HG03135 (cell line): Measurements from ENCODE around the gene CDK2.

ENCODE experiments used
- ATAC-seq: cut with Tn5 transposase; IDR thresholded peaks from one replicate; pipeline ENCODE4 v1.9.1; 2021; ENCODE audit warnings: mild to moderate bottlenecking, moderate library complexity; ENCODE audit not compliant: unreplicated experiment

CDK2 gene

GRCh38 chr12:55937981-55938380 lies 28.6 kb upstream of the CDK2 start:
- ATAC-seq, result no peak

GRCh38 chr12:55938826-55939501 lies 27.7 kb upstream of the CDK2 start:
- ATAC-seq, result no peak

GRCh38 chr12:55940065-55940732 lies 26.4 kb upstream of the CDK2 start:
- ATAC-seq, result peak; percentile 87

GRCh38 chr12:55942055-55942454 lies 24.6 kb upstream of the CDK2 start:
- no peak for ATAC-seq

GRCh38 chr12:55942577-55943136 lies 24.0 kb upstream of the CDK2 start:
- no peak for ATAC-seq

GRCh38 chr12:55946553-55946952 lies 20.1 kb upstream of the CDK2 start:
- ATAC-seq, result no peak

GRCh38 chr12:55955344-55955743 lies 11.3 kb upstream of the CDK2 start:
- no peak for ATAC-seq

- ATAC-seq, result no peak
These were observed 10.7 kb upstream of the CDK2 start for GRCh38 chr12:55955800-55956508.

GRCh38 chr12:55957106-55957859 lies 9.3 kb upstream of the CDK2 start:
- ATAC-seq, result no peak

GRCh38 chr12:55963760-55964159 lies 2.9 kb upstream of the CDK2 start:
- no peak for ATAC-seq

- ATAC-seq, result no peak
These were observed 1.4 kb upstream of the CDK2 start for GRCh38 chr12:55965240-55965639.

GRCh38 chr12:55965941-55966407 lies 656 bp upstream of the CDK2 start, which contains the start of gene PMEL:
PMEL (minus strand) TSS chr12:55966042; CDS start chr12:55966011, 31 bp downstream.
- ATAC-seq, result no peak

GRCh38 chr12:55969356-55969755 lies 2.7 kb downstream of the CDK2 start:
- ATAC-seq, result no peak

- no peak for ATAC-seq
These were observed 4.1 kb downstream of the CDK2 start for GRCh38 chr12:55970775-55971174.

- no peak for ATAC-seq
These were observed 5.4 kb downstream of the CDK2 start for GRCh38 chr12:55972042-55972441.

- ATAC-seq, result no peak
These were observed 5.8 kb downstream of the CDK2 start for GRCh38 chr12:55972456-55972855.

- no peak for ATAC-seq
These were observed 6.4 kb downstream of the CDK2 start for GRCh38 chr12:55972911-55973598.

GRCh38 chr12:55973599-55974307 lies 7.1 kb downstream of the CDK2 start, which contains the start of gene RAB5B:
RAB5B (plus strand) TSS chr12:55974078; CDS start chr12:55986961, 12,883 bp downstream.
- ATAC-seq, result peak; percentile 94

- ATAC-seq, result peak; percentile 12
These were observed 7.7 kb downstream of the CDK2 start for GRCh38 chr12:55974308-55974730.
